ENCODE results near the gene TOR4A. TPM values are rescaled to one million over a fixed set of nuclear protein-coding genes. Genes with fewer than 3 reads are reported as not detected.

Gene TOR4A
- total and polyA plus RNA-seq, 10 of the 15 experiments (the other 5 are each of a cell fraction or from before 2014, with no cell fraction given), result 2.0 to 19.9 (median 3.7) TPM

- DNase-seq (ENCODE audit: low read depth, low spot score), result no peak
- no peak for FAIRE-seq
- H3K27me3 ChIP-seq (replicated peaks in 1 of 2; ENCODE audit: control insufficient read depth in 2 of 2, insufficient read depth in 2 of 2, low read length in 1 of 2), result no peaks in the 10 kb centered on the region
- intact Hi-C loops (cut with micrococcal nuclease; ENCODE audit: unreplicated experiment), result no loop called here
- in situ Hi-C loops (cut with MboI), result no loop called here
- H3K4me3 ChIP-seq, result no peak overlapping the region
- ChIA-PET SMC1A (ENCODE audit: uncharacterized antibody, unreplicated experiment) (interaction anchor here (1.0 kb wide), 1 partner anchor 11 kb away, joined by 3 read pairs; no protein-coding TSS in a partner anchor), CTCF (no interaction called here), RAD21 (ENCODE audit: unreplicated experiment) (interaction anchor here (0.7 kb wide), 1 partner anchor 38 kb away, joined by 3 read pairs; no protein-coding TSS in a partner anchor), POLR2A (interaction anchor here (1.6 kb wide), 1 partner anchor 125 kb away, joined by 4 read pairs; no protein-coding TSS in a partner anchor)
- H3K9ac ChIP-seq (ENCODE audit: control insufficient read depth, insufficient read depth, low read length), result no peak overlapping the region
- peaks cover 36% of the 10 kb centered on the region for H3K4me1 ChIP-seq (ENCODE audit: control insufficient read depth, insufficient read depth, low read length)
- H3K36me3 ChIP-seq (ENCODE audit: control insufficient read depth in 2 of 2, insufficient read depth in 2 of 2, low read length in 1 of 2), result peaks cover 4% of the 10 kb centered on the region in 2 experiments; a peak in 3 of 4 replicates
- no peaks in the 10 kb centered on the region for H3K9me3 ChIP-seq (replicated peaks; ENCODE audit: control insufficient read depth, insufficient read depth, low read length)
- H3K27ac ChIP-seq (ENCODE audit: control insufficient read depth, insufficient read depth), result no peak overlapping the region
- no peak for ATAC-seq
- WGBS (ENCODE audit: insufficient coverage, insufficient replicate concordance, low lambda C conversion rate, missing lambda C conversion rate), result 81% methylated on average over 10 of the region's 10 CpGs
- no peak for TF ChIP-seq MTA2 (IDR thresholded peaks at IDR 0.05; ENCODE audit: low read depth)
- no peak for TF ChIP-seq NBN (IDR thresholded peaks at IDR 0.05)
- BruUV-seq (replicated peaks), result no TSS peak
- no peaks in the 10 kb centered on the region for H4K20me1 ChIP-seq (ENCODE audit: control insufficient read depth, insufficient read depth)
- no peak overlapping the region for H2AFZ ChIP-seq (ENCODE audit: control insufficient read depth, low read depth, low read length)
- peaks cover 19% of the 10 kb centered on the region for H3K79me2 ChIP-seq (ENCODE audit: control insufficient read depth, insufficient read depth, low read length)
- no peak overlapping the region for H3K4me2 ChIP-seq (ENCODE audit: control insufficient read depth, insufficient read depth)
Measured at GRCh38 chr9:137275203-137275587, 2.3 kb upstream of the TOR4A start.

DNA sequence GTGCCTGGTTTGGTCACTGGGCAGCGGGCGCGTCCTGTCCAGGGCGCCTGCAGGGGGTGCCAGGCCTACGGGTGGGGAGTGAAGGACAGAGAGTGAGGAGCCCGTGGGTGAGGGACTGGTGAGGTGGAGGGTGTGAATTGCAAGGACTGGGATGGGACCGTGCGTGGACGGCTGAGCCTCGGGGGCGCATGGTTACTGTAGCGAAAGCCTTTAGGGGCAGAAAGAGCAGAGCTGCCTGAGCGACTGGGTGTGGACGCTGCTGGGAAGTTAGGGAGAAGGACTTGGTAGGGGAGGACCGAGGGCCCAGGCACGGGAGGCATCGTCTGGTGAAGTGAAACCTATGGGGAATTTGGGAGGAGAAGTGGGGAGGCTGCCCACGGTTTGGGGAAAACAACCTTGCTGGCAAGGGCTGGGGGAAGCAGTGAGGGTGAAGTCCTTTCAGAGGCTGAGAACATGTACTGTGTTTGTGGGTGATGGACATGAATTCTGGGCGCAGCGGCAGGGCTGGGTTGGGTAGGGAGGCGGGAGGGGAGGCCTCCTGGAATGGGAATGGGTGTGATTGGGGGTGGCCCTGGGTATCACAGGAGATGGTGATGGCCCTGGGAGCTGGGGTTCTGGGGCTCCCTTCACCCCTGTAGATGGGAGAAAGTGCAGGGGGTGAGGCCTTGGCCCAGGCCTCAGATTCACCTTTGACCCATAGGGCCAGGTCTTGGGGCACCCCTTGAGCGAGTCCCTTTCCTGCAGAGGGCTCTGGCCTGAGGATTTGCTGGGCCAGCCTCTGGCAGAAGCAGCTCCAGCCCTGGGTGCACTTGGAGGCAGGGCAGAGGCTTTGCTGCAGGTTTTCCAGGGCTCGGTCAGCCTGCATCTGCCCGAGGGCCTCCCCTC is 1.7 kb upstream of the TOR4A start:
- no peak for DNase-seq (ENCODE audit: low read depth, low spot score)
- Histone ChIP-seq H3K4me3 (no peak overlapping the region), H3K9me3 (replicated peaks; ENCODE audit: control insufficient read depth, insufficient read depth, low read length) (no peaks in the 10 kb centered on the region), H3K27me3 (replicated peaks in 1 of 2; ENCODE audit: control insufficient read depth in 2 of 2, insufficient read depth in 2 of 2, low read length in 1 of 2) (no peaks in the 10 kb centered on the region), H4K20me1 (ENCODE audit: control insufficient read depth, insufficient read depth) (no peaks in the 10 kb centered on the region), H3K4me2 (ENCODE audit: control insufficient read depth, insufficient read depth) (no peak overlapping the region; the same call in 1 of the 2 replicates), H3K4me1 (ENCODE audit: control insufficient read depth, insufficient read depth, low read length) (peaks cover 36% of the 10 kb centered on the region), H3K27ac (ENCODE audit: control insufficient read depth, insufficient read depth) (no peak overlapping the region; the same call in 1 of the 2 replicates), H2AFZ (ENCODE audit: control insufficient read depth, low read depth, low read length) (no peak overlapping the region), H3K79me2 (ENCODE audit: control insufficient read depth, insufficient read depth, low read length) (peaks cover 19% of the 10 kb centered on the region), H3K36me3 (ENCODE audit: control insufficient read depth in 2 of 2, insufficient read depth in 2 of 2, low read length in 1 of 2) (peaks cover 1 to 3% of the 10 kb centered on the region in 2 experiments; a peak in 3 of 4 replicates), H3K9ac (ENCODE audit: control insufficient read depth, insufficient read depth, low read length) (no peak overlapping the region)
- 68% methylated on average over 24 of the region's 24 CpGs for WGBS (ENCODE audit: insufficient coverage, insufficient replicate concordance, low lambda C conversion rate, missing lambda C conversion rate)
- intact Hi-C loops (cut with micrococcal nuclease; ENCODE audit: unreplicated experiment) (no loop called here), in situ Hi-C loops (cut with MboI) (no loop called here)
- no peak for FAIRE-seq
- SMC1A ChIA-PET (ENCODE audit: uncharacterized antibody, unreplicated experiment), result interaction anchor here (1.0 kb wide), 1 partner anchor 11 kb away, joined by 3 read pairs; no protein-coding TSS in a partner anchor
- no peak for ATAC-seq
- RAD21 ChIA-PET (ENCODE audit: unreplicated experiment), result interaction anchor here (1.4 kb wide), 1 partner anchor 26 kb away, joined by 3 read pairs; the partner anchor contains the start of gene NRARP
- no TSS peak for BruUV-seq (replicated peaks)
- POLR2A ChIA-PET, result interaction anchor here (2.5 kb wide), 1 partner anchor 35 kb away, joined by 14 read pairs; the partner anchor contains the start of gene TUBB4B
- CTCF ChIA-PET, result interaction anchor here (0.9 to 1.4 kb wide), 5 partner anchors 20 to 246 kb away, joined by 3 to 5 read pairs (median 3); partner anchors contain the start of genes EXD3 and NOXA1
- TF ChIP-seq LARP7 (IDR thresholded peaks at IDR 0.05) (no peak), NBN (IDR thresholded peaks at IDR 0.05) (no peak), PRDM15 (CRISPR knock-in tag; IDR thresholded peaks at IDR 0.05) (no peak), NFYB (IDR thresholded peaks at IDR 0.05; ENCODE audit: insufficient read depth, low read depth, low read length) (no peak), E2F4 (IDR thresholded peaks at IDR 0.05; ENCODE audit: low read depth, low read length) (no peak)
- TF ChIP-seq, protein P1, sequence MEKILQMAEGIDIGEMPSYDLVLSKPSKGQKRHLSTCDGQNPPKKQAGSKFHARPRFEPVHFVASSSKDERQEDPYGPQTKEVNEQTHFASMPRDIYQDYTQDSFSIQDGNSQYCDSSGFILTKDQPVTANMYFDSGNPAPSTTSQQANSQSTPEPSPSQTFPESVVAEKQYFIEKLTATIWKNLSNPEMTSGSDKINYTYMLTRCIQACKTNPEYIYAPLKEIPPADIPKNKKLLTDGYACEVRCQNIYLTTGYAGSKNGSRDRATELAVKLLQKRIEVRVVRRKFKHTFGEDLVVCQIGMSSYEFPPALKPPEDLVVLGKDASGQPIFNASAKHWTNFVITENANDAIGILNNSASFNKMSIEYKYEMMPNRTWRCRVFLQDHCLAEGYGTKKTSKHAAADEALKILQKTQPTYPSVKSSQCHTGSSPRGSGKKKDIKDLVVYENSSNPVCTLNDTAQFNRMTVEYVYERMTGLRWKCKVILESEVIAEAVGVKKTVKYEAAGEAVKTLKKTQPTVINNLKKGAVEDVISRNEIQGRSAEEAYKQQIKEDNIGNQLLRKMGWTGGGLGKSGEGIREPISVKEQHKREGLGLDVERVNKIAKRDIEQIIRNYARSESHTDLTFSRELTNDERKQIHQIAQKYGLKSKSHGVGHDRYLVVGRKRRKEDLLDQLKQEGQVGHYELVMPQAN (conservative IDR thresholded peaks at IDR 0.05), result no peak

All from GM12878 (cell line).